IPS-18c (cell line): Measurements from ENCODE around the gene KNSTRN.

ENCODE experiments used
- H3K4me3 ChIP-seq: 2 replicates; pipeline ENCODE4 v1.7.0; 2013; ENCODE audit warnings: low read depth, mild to moderate bottlenecking, low read length, moderate library complexity; ENCODE audit not compliant: insufficient read depth
- H3K9me3 ChIP-seq: one replicate; pipeline ENCODE4 v1.6.1; 2013; ENCODE audit warnings: mild to moderate bottlenecking, low read length, moderate library complexity; ENCODE audit not compliant: control insufficient read depth, insufficient read depth

Gene KNSTRN, protein sequence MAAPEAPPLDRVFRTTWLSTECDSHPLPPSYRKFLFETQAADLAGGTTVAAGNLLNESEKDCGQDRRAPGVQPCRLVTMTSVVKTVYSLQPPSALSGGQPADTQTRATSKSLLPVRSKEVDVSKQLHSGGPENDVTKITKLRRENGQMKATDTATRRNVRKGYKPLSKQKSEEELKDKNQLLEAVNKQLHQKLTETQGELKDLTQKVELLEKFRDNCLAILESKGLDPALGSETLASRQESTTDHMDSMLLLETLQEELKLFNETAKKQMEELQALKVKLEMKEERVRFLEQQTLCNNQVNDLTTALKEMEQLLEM

DNA sequence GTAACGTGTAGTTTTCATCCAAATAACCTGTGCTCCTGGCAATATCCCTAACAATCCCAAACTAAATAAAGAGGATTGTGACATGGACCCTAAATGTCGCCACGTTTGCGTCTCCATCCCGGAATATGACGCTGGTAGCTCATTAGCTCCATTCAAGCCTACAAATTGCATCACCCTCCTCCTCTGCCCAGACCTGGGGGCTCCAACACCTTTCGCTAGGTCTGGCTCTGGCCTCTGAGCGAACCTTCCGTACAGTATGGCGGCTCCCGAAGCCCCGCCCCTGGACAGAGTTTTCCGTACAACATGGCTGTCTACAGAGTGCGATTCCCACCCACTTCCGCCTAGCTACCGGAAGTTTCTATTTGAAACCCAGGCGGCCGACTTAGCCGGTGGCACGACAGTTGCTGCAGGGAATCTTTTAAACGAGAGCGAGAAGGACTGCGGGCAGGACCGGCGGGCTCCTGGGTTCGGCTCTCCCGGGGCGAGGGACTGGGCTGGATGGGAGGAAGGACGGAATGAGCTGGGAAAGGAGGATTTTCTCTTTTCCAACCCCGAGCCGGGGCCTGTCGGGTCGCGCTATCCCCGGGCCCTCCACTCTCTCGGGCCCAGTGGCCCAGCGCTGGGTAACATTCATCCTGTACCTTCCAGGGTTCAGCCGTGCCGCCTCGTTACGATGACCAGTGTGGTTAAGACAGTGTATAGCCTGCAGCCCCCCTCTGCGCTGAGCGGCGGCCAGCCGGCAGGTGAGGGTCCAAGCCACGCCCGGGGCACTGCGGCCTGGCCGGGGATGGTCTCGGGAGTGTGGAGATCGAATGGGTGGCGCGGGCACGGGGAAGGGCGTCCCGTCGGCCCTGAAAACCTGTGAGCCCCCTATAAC lies at the start of gene KNSTRN:
TSS of gene KNSTRN (plus strand) at position 142 of the 877 bp plus-strand sequence. CDS start at position 257, 115 bp downstream.
- no peaks in the 10 kb centered on the region for H3K9me3 ChIP-seq
- H3K4me3 ChIP-seq, result peak within 1 kb of the TSS; percentile 86

DNA sequence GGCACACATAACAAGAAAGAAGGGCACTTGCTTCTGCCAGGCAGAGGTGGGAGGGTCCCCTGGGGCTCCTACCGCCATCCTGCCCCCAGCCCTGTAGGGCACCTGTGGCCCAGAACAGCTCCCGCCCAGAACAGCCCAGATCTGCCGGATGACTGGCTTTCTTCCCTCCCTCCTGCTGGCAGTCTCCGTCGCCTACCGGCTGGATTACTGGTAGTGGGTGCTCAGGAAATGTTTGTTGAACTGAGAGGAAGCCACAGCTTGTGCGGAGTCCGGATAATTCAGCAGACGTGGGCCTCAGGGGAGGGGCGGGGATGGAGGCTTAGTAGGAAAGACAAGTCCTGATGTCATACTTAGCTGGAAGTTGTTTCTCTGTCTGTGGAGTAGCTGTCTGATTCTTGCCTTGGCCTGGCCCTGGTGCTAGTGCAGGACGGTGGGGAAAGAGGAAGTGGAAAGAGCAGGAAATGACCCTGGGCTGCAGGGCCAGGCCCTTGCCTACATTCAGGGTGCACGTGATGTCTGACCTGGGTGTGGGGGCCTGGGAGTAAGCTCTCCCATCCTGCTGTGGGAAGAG lies 48.5 kb upstream of the KNSTRN start:
- Histone ChIP-seq H3K4me3 (no peak overlapping the region), H3K9me3 (no peaks in the 10 kb centered on the region)

DNA sequence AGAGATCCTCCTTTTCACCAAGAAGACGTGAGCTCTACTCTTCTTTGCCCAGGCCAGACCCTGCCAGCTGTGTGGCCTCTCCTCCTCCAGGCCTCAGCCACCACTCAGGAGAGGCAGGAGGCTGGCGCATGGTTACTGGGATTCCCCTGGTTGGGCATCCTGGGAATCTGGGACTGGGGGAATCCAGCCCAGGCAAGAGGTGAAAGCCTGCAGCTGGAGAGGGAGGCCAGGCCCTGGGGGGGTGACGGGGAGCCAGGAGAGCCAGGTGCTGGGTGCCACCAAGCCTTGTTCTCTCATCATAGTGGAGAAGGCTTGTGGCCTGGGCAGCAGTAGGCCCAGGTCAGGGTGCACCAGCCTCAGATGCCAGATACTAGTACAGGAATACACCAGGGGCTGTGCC lies 48.0 kb upstream of the KNSTRN start:
- H3K4me3 ChIP-seq, result no peak overlapping the region
- H3K9me3 ChIP-seq, result no peaks in the 10 kb centered on the region

DNA sequence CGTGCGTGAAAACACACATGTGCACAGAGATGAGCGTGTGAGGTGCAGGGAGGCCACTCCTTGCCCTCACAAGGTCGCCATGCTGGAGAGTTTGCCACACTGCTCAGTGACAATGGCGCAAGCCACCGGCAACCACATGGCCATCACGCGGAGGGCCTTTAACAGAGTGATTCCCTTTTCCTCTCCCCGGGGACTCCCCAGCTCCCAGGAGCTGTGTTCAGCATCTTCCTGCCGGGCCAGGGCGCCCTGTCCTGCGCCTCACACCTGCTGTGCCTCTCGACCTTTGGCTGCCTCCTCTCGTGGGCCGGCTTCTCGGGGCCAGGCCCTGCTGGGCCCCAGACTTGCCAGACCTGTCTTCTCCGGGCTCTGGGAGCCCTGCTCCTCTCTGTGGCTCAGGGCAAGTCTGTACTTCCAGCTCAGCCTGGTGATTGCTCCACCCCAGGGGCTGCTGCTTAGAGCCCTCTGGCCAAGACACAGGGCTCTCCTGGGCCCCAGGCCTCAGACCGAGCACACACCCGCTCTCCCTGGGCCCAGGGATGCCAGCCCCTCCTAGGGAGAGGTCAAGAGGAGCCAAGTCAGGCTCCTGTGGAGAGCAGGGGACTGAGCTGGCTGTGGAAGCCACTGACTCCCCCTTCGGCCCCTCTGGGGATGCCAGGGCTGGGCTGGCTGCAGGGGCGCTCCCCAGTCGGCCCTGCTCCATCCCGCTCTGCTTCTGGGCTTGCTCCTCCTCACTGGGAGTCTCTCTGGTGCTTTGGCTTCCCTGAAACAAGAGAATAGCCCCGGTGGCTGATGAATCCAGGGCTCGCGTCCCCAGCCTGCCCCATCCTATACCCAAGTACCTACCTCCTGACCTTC lies 47.4 kb upstream of the KNSTRN start:
- H3K4me3 ChIP-seq, result no peak overlapping the region
- no peaks in the 10 kb centered on the region for H3K9me3 ChIP-seq

DNA sequence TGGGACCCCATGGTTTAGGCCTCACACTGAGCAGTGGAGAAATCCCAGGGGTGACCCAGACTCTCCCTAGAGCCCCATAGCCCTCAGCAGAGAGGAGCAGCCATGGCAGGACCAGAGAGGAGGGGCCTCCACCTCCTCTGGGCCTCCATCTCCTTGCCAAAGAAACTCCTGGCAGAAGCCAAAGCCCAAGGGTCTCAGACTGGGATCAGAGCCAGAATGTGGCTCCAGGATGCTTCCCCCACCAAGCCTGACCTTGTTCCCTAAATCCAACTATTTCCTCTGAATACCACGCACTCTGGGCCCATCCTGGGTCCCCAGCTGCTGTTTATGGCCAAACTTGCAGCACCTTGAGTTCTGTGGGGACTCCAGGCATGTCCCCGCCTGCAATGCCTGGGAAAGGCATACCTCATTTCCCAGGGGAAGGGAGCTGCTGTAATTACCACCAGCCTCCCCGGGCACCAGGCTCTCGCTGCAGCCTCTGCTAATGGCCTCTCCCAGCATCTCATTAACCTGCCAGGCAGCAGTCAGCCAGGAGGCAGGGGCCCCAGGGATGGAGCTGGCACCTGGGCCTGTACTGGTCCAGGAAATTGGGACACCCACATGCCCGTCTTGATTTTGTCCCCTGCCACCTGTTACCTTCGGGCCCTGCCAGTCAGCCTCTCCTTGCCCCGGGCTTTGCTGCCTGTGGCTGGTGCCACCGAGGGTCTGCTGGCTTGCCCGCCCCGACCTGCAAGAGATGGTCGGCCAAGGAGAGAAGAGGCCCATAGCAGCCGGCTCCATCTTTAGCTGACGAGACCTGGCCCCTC lies 46.4 kb upstream of the KNSTRN start:
- H3K9me3 ChIP-seq, result no peaks in the 10 kb centered on the region
- no peak overlapping the region for H3K4me3 ChIP-seq

DNA sequence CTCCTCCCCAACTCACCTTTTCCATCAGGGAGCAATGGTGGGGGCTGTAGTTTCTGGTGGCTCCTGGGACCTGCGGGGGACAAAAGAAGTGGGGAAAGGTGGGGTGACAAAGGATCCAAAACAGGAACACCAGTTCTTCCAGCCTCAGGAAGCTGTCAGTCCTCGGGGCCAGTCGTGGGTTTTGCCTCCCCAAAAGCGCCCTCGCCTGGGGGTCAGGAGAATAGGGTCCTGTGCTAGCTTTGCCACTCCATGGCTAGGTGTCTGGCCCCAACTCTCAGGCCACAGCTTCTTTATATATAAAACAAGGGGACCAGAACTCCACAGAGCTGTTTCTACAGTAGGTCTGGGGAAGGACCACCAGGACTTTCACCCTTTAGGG lies 45.8 kb upstream of the KNSTRN start:
- Histone ChIP-seq H3K4me3 (no peak overlapping the region), H3K9me3 (no peaks in the 10 kb centered on the region)

DNA sequence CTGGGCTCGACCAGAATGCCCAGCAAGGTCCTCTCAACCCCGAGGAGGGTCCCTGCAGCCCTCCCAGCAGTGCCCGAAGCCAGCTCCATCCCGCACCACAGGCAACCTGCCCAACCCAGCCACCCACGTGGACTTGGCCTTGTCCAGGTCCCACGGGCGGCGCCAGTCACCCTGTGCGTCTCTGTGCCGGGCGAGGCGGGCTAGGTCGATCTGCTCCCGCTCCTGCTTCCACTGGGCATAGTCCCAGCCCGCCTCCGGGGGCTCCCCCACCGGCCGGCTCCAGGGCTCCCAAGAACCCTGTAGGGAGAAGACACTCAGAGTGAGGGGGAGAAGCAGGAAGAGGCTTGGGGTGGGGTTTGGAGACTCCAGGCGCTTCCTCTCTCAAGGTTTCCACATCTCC lies 44.9 kb upstream of the KNSTRN start:
- no peaks in the 10 kb centered on the region for H3K9me3 ChIP-seq

DNA sequence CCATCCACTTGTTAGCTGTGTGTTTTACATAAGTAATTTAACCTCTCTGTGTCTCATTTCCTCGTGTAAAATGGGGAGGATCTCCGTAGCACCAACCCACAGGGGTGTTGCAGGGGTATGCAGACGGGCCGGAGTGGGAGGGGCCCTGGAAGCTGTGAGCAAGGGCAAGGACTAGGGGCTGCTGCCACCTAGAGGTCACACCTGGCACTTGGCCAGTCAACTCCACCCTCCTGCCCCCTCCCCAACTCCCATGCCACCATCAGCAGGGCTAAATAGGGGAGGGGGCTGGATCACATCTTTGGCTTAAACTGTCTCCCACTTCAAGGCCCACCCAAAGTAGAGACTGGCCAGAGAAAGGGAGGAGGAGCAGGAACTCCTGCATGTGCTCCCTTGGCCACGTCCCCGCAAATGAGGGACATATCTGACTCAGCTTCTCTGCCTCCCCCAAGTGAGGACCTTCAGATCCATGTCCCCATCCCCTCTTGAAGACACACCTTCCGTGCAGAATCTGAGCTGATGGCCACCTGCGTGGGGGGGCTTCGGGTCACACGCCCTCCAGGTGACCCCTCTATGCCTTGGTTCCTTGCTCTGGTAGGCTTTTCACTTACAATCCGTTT lies 44.4 kb upstream of the KNSTRN start:
- Histone ChIP-seq H3K9me3 (no peaks in the 10 kb centered on the region), H3K4me3 (no peak overlapping the region; the same call in 1 of the 2 replicates)

More for the DNA sequence above, 44.9 kb upstream of the KNSTRN start:
- H3K4me3 ChIP-seq, result no peak overlapping the region; the same call in 1 of the 2 replicates

DNA sequence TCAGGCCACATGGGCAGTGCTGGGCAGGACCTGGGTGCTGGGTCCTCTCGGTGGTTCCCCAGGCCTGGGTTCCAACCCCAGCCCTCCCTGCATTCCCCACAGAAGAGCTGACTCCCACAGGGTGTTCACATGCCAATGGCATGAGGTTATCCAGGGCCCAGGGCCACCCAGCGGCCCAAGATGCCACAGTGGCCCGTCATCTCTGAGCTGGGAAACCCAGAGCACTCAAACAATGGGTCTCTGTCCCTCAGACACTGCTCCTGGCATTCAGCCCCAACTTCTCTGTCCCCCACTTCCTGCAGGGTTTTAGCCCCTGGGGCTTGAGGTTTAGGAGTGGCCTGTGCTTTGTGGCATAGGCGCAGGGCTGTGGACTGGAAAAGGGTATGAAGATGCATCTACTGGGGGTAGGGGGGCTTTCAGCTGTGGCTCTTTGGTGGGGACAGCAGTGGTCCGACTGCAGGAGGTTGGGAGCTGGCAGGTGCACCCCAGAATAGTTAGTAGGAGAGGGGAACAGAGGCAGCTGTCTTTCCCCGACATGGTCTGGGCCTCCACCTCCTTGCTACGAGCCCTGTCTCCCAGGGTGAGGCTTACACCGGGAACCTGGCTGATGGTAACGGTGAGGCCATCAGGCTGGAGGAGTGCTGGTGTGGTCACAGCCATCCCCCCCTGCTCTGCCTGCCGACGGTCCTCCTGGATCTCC lies 43.5 kb upstream of the KNSTRN start:
- Histone ChIP-seq H3K4me3 (no peak overlapping the region), H3K9me3 (no peaks in the 10 kb centered on the region)

DNA sequence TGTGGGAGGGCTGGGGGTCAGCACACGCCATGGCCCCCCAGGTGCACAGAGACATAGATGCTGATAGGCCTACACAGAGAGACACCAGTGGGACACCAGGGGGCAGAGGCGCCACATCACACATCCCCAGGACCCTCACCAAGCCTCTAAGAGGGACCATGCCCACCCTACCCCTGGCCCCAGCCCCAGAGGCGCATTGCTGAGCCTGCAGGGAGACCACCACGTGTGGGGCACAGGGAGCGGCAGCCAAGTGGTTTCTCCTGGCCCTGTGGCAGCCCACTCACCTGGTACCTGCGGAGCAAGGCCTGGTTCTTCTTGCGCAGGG lies 42.9 kb upstream of the KNSTRN start:
- Histone ChIP-seq H3K9me3 (no peaks in the 10 kb centered on the region), H3K4me3 (no peak overlapping the region)

DNA sequence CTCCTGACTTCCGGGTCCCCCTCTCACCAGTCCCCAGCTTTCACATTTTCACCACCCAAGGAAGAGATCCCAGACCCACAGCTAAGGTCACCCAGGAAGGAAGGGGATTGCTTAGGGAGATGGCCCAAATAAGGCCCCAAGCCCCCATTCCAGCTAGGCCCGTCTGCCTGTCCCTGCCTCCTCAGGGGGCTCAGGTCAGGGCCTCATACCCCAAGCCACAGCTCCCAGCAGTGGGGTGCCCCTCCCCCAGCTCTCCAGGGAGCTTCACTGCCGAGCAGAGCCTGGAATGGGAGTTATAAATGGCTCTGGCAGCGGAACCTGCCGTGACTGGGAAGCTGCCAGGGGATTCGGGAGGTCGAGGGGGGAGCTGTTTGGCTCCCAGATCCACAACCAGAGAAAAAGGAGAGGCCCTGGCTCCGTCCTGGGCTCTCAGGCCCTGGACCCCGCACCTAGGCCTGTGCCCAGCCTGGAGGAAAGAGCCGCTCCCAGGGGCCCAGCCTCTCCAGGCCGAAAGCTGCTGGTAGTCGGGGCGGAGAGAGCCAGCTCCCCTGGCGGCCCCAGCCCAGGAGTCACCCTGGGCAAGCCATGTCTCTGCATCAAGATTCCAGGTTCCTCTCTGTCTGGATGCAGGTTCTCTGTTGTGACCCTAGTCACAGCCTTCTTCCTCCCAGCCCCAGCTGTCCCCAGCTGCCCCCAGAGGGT lies 42.3 kb upstream of the KNSTRN start:
- Histone ChIP-seq H3K4me3 (no peak overlapping the region; the same call in 1 of the 2 replicates), H3K9me3 (no peaks in the 10 kb centered on the region)

DNA sequence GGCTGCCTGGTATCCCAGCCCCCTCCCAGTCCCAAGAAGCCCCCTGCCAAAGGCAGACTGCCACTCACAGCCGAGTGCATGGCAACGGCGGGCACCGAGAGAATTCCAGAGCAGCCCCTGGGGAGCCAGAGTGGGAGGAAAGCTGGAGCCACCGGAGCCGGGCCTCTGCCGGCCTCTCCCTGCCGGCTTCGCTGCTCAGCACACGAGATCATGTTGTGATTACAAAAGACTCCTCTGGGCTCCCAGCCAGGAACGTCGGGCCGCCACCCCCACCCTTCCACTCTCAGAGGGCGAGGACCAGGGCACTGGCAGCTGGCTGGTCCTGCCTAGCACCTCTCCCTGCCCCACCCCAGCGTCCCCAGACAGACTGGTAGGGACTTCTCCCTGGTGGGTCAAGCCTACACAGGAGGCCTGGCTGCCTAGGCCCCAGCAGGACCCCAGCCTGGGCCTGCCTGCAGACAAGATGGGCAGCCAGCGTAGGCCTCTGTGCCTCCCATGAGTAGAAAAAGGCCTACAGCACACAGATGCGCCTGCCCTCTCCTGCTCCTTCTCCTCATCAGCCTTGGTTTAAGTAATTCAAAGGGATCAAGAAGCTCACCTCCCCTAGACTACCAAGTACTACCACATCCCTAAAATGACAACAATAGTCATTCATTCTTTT lies 41.7 kb upstream of the KNSTRN start, which contains the start of gene CCDC9B:
TSS of gene CCDC9B (minus strand) at position 200 of the 661 bp plus-strand sequence. CDS start at position 80, 120 bp downstream.
- Histone ChIP-seq H3K9me3 (no peaks in the 10 kb centered on the region), H3K4me3 (no peak within 1 kb of the TSS; the same call in 1 of the 2 replicates)

DNA sequence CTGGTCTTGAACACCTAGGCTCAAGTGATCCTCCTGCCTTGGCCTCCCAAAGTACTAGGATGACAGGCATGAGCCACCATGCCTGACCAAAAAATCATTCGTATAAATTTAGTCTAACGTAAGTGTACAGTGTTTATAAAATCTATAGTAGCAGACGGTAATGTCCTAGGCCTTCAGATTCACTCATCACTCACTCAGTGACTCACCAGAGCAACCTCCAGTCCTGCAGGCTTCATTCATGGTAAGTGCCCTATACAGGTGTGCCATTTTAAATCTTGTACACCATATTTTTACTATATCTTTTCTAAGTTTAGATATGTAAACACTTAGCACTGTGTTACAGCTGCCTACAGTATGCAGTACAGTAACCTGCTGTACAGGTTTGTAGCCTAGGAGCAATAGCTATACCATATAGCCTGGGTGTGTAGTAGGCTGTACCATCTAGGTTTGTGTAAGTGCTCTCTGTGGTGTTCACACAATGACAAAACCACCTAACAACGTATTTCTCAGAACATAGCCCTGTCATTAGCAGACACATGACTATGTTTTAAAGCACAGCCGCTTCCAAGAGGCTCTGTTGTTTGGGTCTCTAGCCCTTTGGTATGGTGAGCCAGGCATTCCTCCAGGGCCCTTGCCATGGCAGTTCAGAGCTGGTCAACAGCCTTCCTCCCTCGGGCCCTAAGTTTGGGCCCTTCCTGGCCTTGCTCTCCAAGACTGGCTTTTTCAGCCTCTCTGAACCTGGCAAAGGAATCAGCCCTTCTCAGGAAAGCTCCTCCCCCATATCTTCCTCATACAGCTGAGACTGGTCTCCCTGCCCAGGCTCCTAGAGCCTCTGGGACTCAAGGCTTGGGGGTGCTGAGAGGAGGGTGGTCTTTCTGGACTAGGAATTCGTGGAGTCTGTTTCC lies 39.9 kb upstream of the KNSTRN start:
- no peak overlapping the region for H3K4me3 ChIP-seq
- no peaks in the 10 kb centered on the region for H3K9me3 ChIP-seq

DNA sequence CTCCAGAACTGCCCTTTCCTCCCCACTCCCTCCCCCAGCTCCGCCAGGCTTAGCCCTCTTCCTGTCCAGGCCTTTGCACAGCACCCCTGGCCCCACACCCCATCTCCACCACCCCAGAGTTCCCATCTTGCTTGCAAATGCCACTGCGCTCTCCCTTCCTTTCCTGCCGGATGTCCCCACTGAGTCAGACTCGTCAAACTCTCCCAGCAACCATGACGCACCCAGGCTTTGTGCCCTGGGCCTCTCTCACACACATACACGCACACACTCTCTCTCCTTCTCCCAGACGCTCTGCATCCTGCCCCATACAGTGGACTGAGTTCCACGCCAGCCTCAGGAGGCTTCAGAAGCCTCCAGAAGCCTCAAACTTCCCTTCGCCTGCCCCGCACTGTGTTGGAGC lies 39.0 kb upstream of the KNSTRN start:
- Histone ChIP-seq H3K9me3 (no peaks in the 10 kb centered on the region), H3K4me3 (no peak overlapping the region)
